Spleen (tissue), 11 donors: ENCODE measurements around the gene CDHR2. TPM values are rescaled to one million over a fixed set of nuclear protein-coding genes. Genes with fewer than 3 reads are reported as not detected.
"Not testable (repeated sequence)": the region's sequence is repeated elsewhere in the genome, so short reads cannot be mapped to it uniquely, and the experiment has no call there.

Experiments
- DNase-seq: peaks from one replicate; pipeline ENCODE4 v3.0.0-alpha.2; 2020
- H3K27ac ChIP-seq, 8 donors: fragments of 200-600 bp; sonication (generic) in 7 of 8; 1 replicate in 4 of 8; 2 replicates in 4 of 8; pipeline versions ENCODE4 v1.5.0 to v1.8.0; 2016 to 2021; ENCODE audit warnings: inconsistent platforms in 4 of 8, mild to moderate bottlenecking in 4 of 8, moderate library complexity in 1 of 8
- H3K27me3 ChIP-seq, 7 donors: fragments of 200-600 bp; sonication (generic) in 6 of 7; replicated peaks in 1 of 7; 1 replicate in 4 of 7; 2 replicates in 3 of 7; pipeline versions ENCODE4 v1.5.0 to v1.8.0; 2016 to 2021; ENCODE audit warnings: inconsistent platforms in 3 of 7, mild to moderate bottlenecking in 1 of 7
- H3K36me3 ChIP-seq, 6 donors: fragments of 200-600 bp; sonication (generic) in 5 of 6; 1 replicate in 4 of 6; 2 replicates in 2 of 6; pipeline versions ENCODE4 v1.5.0 to v1.8.0; 2016 to 2021; ENCODE audit warnings: inconsistent platforms in 2 of 6
- H3K4me1 ChIP-seq, 6 donors: fragments of 200-600 bp; sonication (generic) in 5 of 6; 1 replicate in 3 of 6; 2 replicates in 3 of 6; pipeline versions ENCODE4 v1.5.0 to v1.8.0; 2016 to 2021; ENCODE audit warnings: inconsistent platforms in 3 of 6
- H3K4me3 ChIP-seq, 8 donors: fragments of 200-600 bp; sonication (generic) in 7 of 8; 1 replicate in 4 of 8; 2 replicates in 4 of 8; pipeline versions ENCODE4 v1.5.0 to v1.8.0; 2016 to 2021; ENCODE audit warnings: inconsistent platforms in 4 of 8, mild to moderate bottlenecking in 4 of 8, moderate library complexity in 2 of 8
- H3K9me3 ChIP-seq, 8 donors: fragments of 200-600 bp; sonication (generic) in 7 of 8; 1 replicate in 4 of 8; 2 replicates in 4 of 8; pipeline versions ENCODE4 v1.5.0 to v1.8.0; 2016 to 2021; ENCODE audit warnings: inconsistent platforms in 4 of 8
- POLR2A ChIP-seq, 3 donors: fragments of 450-650 bp; IDR thresholded peaks; one replicate each; pipeline ENCODE4 v1.5.1; 2017; ENCODE audit warnings: antibody characterized with exemption in 3 of 3, mild to moderate bottlenecking in 1 of 3
- POLR2AphosphoS5 ChIP-seq, 3 donors: sonication (generic); formaldehyde crosslinking; IDR thresholded peaks; one replicate each; pipeline ENCODE4 v1.5.1; 2017; ENCODE audit warnings: antibody characterized with exemption in 3 of 3
- WGBS, 5 donors: extraction: QIAGEN DNeasy Blood & Tissue Kit in 3 of 5; methylation state at CpG; one replicate each; pipeline versions ENCODE4 v1.1.5 to v1.1.7; 2013 to 2018; 5-methylcytosine and 5-hydroxymethylcytosine counted together
- intact Hi-C: fragments of 100-400 bp; cut with DNase I; formaldehyde crosslinking; loops from one replicate; pipeline ENCODE4 v1.15.0; 2023; ENCODE audit warnings: low total_unique reads
- polyA plus RNA-seq, 3 donors: library from polyadenylated mRNA; stranded (reverse); fragments of 200-250 nt; gene quantifications; one replicate each; pipeline ENCODE4 v1.2.1, GENCODE V29; 2013
- total RNA-seq, 7 donors: library from RNA; depleted of rRNA in 3 of 7; stranded (reverse); fragments of >200 nt in 3 of 7; fragmentation: NEBNext Ultra II Directional in 4 of 7; extraction: Animal tissue kit (Norgen Biotek cat#: 25700) in 4 of 7; gene quantifications; one replicate each; pipeline versions ENCODE4 v1.1.0 to v1.2.1, GENCODE V29; 2016 to 2021
- TF ChIP-seq, protein P1 (sequence below), 11 experiments: fragments of 200-600 bp in 7 of 11; fragments of 450-650 bp in 4 of 11; sonication (generic) in 4 of 11; IDR thresholded peaks in 8 of 11; conservative IDR thresholded peaks in 3 of 11; 1 replicate in 7 of 11; 2 replicates in 4 of 11; pipeline versions ENCODE4 v1.4.0 to v1.8.0; 2016 to 2021; ENCODE audit warnings: antibody characterized with exemption in 11 of 11, inconsistent platforms in 4 of 11, mild to moderate bottlenecking in 1 of 11
- donor health status: healthy with polysubstance abuse.
- donor health status: DM: no; HTN: no; CAD: no; lungs with moderate emphysema.
- donor health status: DM: no; HTN: no; CAD: no.
- donor health status: Bipolar disorder and iron deficiency.
- donor health status: healthy.
- donor health status: DM: no; HTN: no; CAD: no.
- donor health status: DM: yes; HTN: yes; CAD: no.

CDHR2 gene
- total and polyA plus RNA-seq, 10 donors, result 0.02 to 1.4 (median 0.33) TPM; not detected in 2

GRCh38 chr5:176597417-176598389 is 48.6 kb downstream of the CDHR2 start:
- Histone ChIP-seq H3K27me3 (peaks cover 0 to 56% (median 6%) of the 10 kb centered on the region in 7 donors), H3K4me1 (peaks cover 0 to 16% (median 14%) of the 10 kb centered on the region in 6 donors), H3K36me3 (no peaks in the 10 kb centered on the region), H3K9me3 (no peaks in the 10 kb centered on the region), H3K4me3 (peak overlapping the region in 6 of 8 donors; percentile 28 to 71 (median 44)), H3K27ac (peak overlapping the region in 1 of 8 donors; percentile 30)
- no peak for DNase-seq
- TF ChIP-seq, protein P1, sequence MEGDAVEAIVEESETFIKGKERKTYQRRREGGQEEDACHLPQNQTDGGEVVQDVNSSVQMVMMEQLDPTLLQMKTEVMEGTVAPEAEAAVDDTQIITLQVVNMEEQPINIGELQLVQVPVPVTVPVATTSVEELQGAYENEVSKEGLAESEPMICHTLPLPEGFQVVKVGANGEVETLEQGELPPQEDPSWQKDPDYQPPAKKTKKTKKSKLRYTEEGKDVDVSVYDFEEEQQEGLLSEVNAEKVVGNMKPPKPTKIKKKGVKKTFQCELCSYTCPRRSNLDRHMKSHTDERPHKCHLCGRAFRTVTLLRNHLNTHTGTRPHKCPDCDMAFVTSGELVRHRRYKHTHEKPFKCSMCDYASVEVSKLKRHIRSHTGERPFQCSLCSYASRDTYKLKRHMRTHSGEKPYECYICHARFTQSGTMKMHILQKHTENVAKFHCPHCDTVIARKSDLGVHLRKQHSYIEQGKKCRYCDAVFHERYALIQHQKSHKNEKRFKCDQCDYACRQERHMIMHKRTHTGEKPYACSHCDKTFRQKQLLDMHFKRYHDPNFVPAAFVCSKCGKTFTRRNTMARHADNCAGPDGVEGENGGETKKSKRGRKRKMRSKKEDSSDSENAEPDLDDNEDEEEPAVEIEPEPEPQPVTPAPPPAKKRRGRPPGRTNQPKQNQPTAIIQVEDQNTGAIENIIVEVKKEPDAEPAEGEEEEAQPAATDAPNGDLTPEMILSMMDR (IDR thresholded peaks at IDR 0.05 in 8 of 11, conservative IDR thresholded peaks at IDR 0.05 in 3 of 11), result no peak
- WGBS, 5 donors, result 55 to 92% (median 60%) methylated on average over 14 to 47 of the region's 47 CpGs
- intact Hi-C loops, result no loop called here

GRCh38 chr5:176599749-176600430 is 50.7 kb downstream of the CDHR2 start:
- H3K27ac ChIP-seq, H3K9me3 ChIP-seq, intact Hi-C loops, DNase-seq, H3K4me3 ChIP-seq, H3K36me3 ChIP-seq: not testable (repeated sequence)
- Histone ChIP-seq H3K4me1 (peaks cover 0 to 16% (median 14%) of the 10 kb centered on the region in 6 donors), H3K27me3 (peaks cover 0 to 45% (median 6%) of the 10 kb centered on the region in 7 donors)
- 88 to 92% (median 89%) methylated on average over 19 of the region's 19 CpGs for WGBS, 5 donors

DNA sequence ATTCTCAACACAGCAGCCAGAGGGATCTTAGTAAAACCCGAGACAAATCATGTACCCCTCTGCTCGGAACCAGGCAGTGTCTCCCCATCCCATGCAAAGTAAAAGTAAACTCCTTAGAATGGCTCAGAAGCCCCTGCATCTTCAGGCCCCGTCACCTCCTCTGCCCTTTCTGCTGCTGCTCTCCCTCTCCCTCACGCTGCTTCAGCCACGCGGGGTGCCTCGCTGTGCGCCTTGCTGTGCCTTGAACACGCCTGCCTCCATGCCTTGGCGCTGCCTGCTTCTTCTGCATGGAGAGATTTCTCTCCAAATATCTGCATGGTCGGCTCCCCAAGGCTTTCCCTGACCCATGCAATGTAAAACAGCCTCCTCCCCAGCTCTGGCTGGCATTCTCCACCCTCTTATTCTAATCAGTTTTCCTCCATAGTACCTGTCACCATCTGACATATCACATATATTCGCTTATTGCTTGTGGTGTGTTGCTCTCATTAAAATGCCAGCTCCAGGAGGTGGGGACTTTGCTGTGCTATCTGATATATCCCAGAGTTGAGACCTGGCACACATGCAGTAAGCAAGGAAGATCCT is 52.9 kb downstream of the CDHR2 start:
- intact Hi-C loops, result no loop called here
- H3K4me3 ChIP-seq, result no peak overlapping the region

DNA sequence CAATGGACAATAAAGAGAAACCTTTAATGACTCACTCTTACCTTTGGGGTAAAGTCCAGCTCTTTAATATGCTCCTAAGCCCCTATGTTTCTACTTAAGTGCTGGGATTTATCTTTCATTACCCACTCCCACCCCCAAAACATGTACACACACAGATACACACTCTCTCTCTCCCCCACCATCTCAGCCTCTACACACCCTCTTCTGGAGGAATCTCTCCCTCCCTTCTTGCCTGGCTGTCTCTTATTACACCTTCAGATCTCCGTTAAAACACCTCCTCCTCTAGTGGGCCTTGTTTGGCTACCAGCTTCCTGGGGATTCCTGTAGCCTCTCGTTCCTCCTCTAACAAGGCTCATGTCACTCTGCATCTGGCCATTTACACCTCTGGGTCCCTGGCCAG is 53.9 kb downstream of the CDHR2 start:
- no peak overlapping the region for H3K4me3 ChIP-seq
- TF ChIP-seq, protein P1 (IDR thresholded peaks at IDR 0.05 in 8 of 11, conservative IDR thresholded peaks at IDR 0.05 in 3 of 11), result no peak
- TF ChIP-seq POLR2AphosphoS5 (IDR thresholded peaks at IDR 0.05) (no peak), POLR2A (IDR thresholded peaks at IDR 0.05) (no peak)
- intact Hi-C loops, result no loop called here

More for the DNA sequence above, 52.9 kb downstream of the CDHR2 start:
- H3K27me3 ChIP-seq, result peaks cover 0 to 29% (median 6%) of the 10 kb centered on the region in 7 donors
- TF ChIP-seq POLR2AphosphoS5 (IDR thresholded peaks at IDR 0.05) (no peak), POLR2A (IDR thresholded peaks at IDR 0.05) (no peak)
- H3K27ac ChIP-seq, result no peak overlapping the region
- no peak for DNase-seq
- H3K9me3 ChIP-seq, result no peaks in the 10 kb centered on the region
- peaks cover 0 to 8% (median 7%) of the 10 kb centered on the region in 6 donors for H3K4me1 ChIP-seq
- WGBS, 5 donors, result 75 to 82% (median 78%) methylated on average over 12 of the region's 12 CpGs
- no peaks in the 10 kb centered on the region for H3K36me3 ChIP-seq

More for the DNA sequence above, 53.9 kb downstream of the CDHR2 start:
- Histone ChIP-seq H3K27ac (no peak overlapping the region), H3K4me1 (no peaks in the 10 kb centered on the region), H3K9me3 (no peaks in the 10 kb centered on the region), H3K36me3 (no peaks in the 10 kb centered on the region), H3K27me3 (peaks cover 0 to 18% (median 0%) of the 10 kb centered on the region in 7 donors)
- WGBS, 5 donors, result 22 to 36% (median 34%) methylated on average over 2 of the region's 2 CpGs
- no peak for DNase-seq
